Gastrocnemius medialis (tissue), 4 donors: ENCODE measurements around the gene UFD1. TPM values are rescaled to one million over a fixed set of nuclear protein-coding genes. Genes with fewer than 3 reads are reported as not detected.

Experiments used
- ATAC-seq, 2 donors: fragments of 150-250 bp; one replicate each; pipeline ENCODE4 v1.9.1; 2016
- DNase-seq, 2 donors: peaks; one replicate each; pipeline ENCODE4 v3.0.0-alpha.2; 2019
- H3K27ac ChIP-seq, 4 donors: fragments of 200-600 bp; sonication (generic); 1 replicate in 1 of 4; 2 replicates in 3 of 4; pipeline ENCODE4 v1.5.1; 2016 to 2018; ENCODE audit warnings: mild to moderate bottlenecking in 2 of 4, moderate library complexity in 1 of 4
- H3K27me3 ChIP-seq, 3 donors: fragments of 200-600 bp; sonication (generic) in 2 of 3; 1 replicate in 1 of 3; 2 replicates in 2 of 3; pipeline versions ENCODE4 v1.5.1 to v1.6.0; 2016 to 2019; ENCODE audit warnings: mild to moderate bottlenecking in 1 of 3, moderate library complexity in 1 of 3
- H3K36me3 ChIP-seq, 2 donors: fragments of 200-600 bp; sonication (generic) in 1 of 2; one replicate each; pipeline ENCODE4 v1.5.1; 2017 to 2018
- H3K4me1 ChIP-seq, 2 donors: fragments of 200-600 bp; sonication (generic) in 1 of 2; one replicate each; pipeline ENCODE4 v1.5.1; 2016 to 2017; ENCODE audit warnings: mild to moderate bottlenecking in 2 of 2
- H3K4me3 ChIP-seq, 4 donors: fragments of 200-600 bp; sonication (generic) in 3 of 4; 1 replicate in 1 of 4; 2 replicates in 3 of 4; pipeline ENCODE4 v1.5.1; 2016 to 2019; ENCODE audit warnings: mild to moderate bottlenecking in 2 of 4
- H3K9me3 ChIP-seq, 3 donors: fragments of 200-600 bp; sonication (generic) in 2 of 3; 1 replicate in 1 of 3; 2 replicates in 2 of 3; pipeline ENCODE4 v1.5.1; 2016 to 2019
- POLR2A ChIP-seq, 2 donors: fragments of 450-650 bp; IDR thresholded peaks; one replicate each; pipeline ENCODE4 v1.6.1; 2017; ENCODE audit warnings: antibody characterized with exemption in 2 of 2, mild to moderate bottlenecking in 2 of 2, moderate library complexity in 2 of 2
- in situ Hi-C, 4 donors: fragments of 200-750 bp; cut with MboI; loops; one replicate each; pipeline versions ENCODE4 v1.15.0 to v1.8.0; 2017; ENCODE audit warnings: low sequenced_read_pairs in 4 of 4
- intact Hi-C: fragments of 100-400 bp; cut with DNase I; formaldehyde crosslinking; loops from one replicate; pipeline ENCODE4 v1.15.1; 2023; ENCODE audit warnings: low total_unique reads
- total RNA-seq, 4 donors: library from RNA; depleted of rRNA; stranded (reverse); fragments of >200 nt; gene quantifications; one replicate each; pipeline versions ENCODE4 v1.1.0 to v1.2.3, GENCODE V29; 2016
- TF ChIP-seq, protein P1 (sequence below), 5 experiments: fragments of 450-650 bp in 3 of 5; fragments of 200-600 bp in 2 of 5; sonication (generic) in 2 of 5; IDR thresholded peaks in 4 of 5; conservative IDR thresholded peaks in 1 of 5; 1 replicate in 4 of 5; 2 replicates in 1 of 5; pipeline ENCODE4 v1.5.1; 2016 to 2019; ENCODE audit warnings: antibody characterized with exemption in 5 of 5, mild to moderate bottlenecking in 3 of 5, moderate library complexity in 3 of 5

Gene UFD1
- total RNA-seq, 4 donors from 2014 or later: 106 to 199 (median 165) TPM

GRCh38 chr22:19419464-19420178 is 59.4 kb downstream of the UFD1 start:
- peaks cover 0 to 17% of the 10 kb centered on the region in 2 donors for H3K4me1 ChIP-seq
- H3K9me3 ChIP-seq: no peaks in the 10 kb centered on the region
- intact Hi-C loops (loop anchor here (10.0 kb wide), 1 partner anchor 215 kb away; no protein-coding TSS in a partner anchor), in situ Hi-C loops (no loop called here)
- DNase-seq (no peak), ATAC-seq (no peak)
- no peak overlapping the region for H3K27ac ChIP-seq
- H3K4me3 ChIP-seq: no peak overlapping the region
- no peaks in the 10 kb centered on the region for H3K27me3 ChIP-seq
- no peaks in the 10 kb centered on the region for H3K36me3 ChIP-seq
- no peak for TF ChIP-seq POLR2A (IDR thresholded peaks at IDR 0.05)
- TF ChIP-seq, protein P1, sequence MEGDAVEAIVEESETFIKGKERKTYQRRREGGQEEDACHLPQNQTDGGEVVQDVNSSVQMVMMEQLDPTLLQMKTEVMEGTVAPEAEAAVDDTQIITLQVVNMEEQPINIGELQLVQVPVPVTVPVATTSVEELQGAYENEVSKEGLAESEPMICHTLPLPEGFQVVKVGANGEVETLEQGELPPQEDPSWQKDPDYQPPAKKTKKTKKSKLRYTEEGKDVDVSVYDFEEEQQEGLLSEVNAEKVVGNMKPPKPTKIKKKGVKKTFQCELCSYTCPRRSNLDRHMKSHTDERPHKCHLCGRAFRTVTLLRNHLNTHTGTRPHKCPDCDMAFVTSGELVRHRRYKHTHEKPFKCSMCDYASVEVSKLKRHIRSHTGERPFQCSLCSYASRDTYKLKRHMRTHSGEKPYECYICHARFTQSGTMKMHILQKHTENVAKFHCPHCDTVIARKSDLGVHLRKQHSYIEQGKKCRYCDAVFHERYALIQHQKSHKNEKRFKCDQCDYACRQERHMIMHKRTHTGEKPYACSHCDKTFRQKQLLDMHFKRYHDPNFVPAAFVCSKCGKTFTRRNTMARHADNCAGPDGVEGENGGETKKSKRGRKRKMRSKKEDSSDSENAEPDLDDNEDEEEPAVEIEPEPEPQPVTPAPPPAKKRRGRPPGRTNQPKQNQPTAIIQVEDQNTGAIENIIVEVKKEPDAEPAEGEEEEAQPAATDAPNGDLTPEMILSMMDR (IDR thresholded peaks at IDR 0.05 in 4 of 5, conservative IDR thresholded peaks at IDR 0.05 in 1 of 5): no peak

DNA sequence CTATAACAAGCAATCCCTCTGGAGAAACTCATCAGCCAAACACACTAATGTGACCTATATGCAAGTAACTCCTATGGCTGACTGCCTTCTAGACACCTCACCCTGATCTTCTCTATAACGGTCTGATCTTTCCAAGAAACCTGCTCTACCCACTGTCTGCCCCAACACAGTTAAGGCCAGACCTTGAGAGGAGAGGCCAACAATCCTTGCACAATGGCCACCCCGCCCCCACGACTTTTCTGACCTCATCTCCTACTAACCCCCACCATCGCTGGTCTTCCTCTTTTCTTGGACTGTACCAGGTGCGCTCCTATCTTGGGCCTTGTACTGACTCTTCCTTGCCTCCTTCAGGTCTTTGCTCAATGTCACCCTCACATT is 59.9 kb downstream of the UFD1 start:
- DNase-seq (no peak), ATAC-seq (peak in 1 of 2 donors; percentile 27)
- intact Hi-C loops (no loop called here), in situ Hi-C loops (no loop called here)
- no peaks in the 10 kb centered on the region for H3K9me3 ChIP-seq
- peaks cover 0 to 17% of the 10 kb centered on the region in 2 donors for H3K4me1 ChIP-seq
- H3K27me3 ChIP-seq: no peaks in the 10 kb centered on the region
- no peak for TF ChIP-seq POLR2A (IDR thresholded peaks at IDR 0.05)
- TF ChIP-seq, protein P1 (IDR thresholded peaks at IDR 0.05 in 4 of 5, conservative IDR thresholded peaks at IDR 0.05 in 1 of 5): no peak
- H3K27ac ChIP-seq: no peak overlapping the region
- H3K4me3 ChIP-seq: no peak overlapping the region
- H3K36me3 ChIP-seq: no peaks in the 10 kb centered on the region

DNA sequence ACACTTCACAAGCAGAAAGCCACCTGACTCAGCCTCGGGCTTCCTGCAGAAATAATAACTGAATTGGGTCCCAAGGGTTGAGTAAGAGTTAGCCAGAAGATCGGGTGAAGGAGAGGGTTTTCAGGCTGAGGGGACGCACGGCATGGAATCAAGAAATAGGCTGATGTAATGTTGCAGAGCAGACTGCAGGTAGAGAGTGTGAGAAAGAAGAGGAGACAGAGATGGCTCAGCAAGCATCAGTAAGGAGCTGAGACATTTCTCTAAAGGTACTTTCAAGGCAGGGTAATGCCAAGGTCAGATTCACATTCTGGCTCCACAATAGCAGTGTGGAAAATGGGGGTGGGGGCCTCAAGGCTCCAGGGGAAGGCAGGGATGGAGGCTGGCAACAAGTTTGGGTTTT is 66.1 kb downstream of the UFD1 start:
- ATAC-seq: no peak
- H3K36me3 ChIP-seq: peaks cover 0 to 26% of the 10 kb centered on the region in 2 donors
- no peak for TF ChIP-seq POLR2A (IDR thresholded peaks at IDR 0.05)
- H3K9me3 ChIP-seq: no peaks in the 10 kb centered on the region
- H3K27me3 ChIP-seq: no peaks in the 10 kb centered on the region
- H3K4me3 ChIP-seq: no peak overlapping the region
- intact Hi-C loops (no loop called here), in situ Hi-C loops (no loop called here)
- no peak for DNase-seq
- H3K27ac ChIP-seq: no peak overlapping the region
- peaks cover 9 to 19% of the 10 kb centered on the region in 2 donors for H3K4me1 ChIP-seq

GRCh38 chr22:19412478-19412877 is 66.5 kb downstream of the UFD1 start:
- Histone ChIP-seq H3K4me1 (peaks cover 9 to 19% of the 10 kb centered on the region in 2 donors), H3K4me3 (no peak overlapping the region), H3K27ac (no peak overlapping the region), H3K27me3 (no peaks in the 10 kb centered on the region), H3K36me3 (peaks cover 0 to 30% of the 10 kb centered on the region in 2 donors), H3K9me3 (no peaks in the 10 kb centered on the region)
- TF ChIP-seq, protein P1 (IDR thresholded peaks at IDR 0.05 in 4 of 5, conservative IDR thresholded peaks at IDR 0.05 in 1 of 5): no peak
- TF ChIP-seq POLR2A (IDR thresholded peaks at IDR 0.05): no peak
- DNase-seq: no peak
- in situ Hi-C loops: no loop called here
- intact Hi-C loops: no loop called here
- ATAC-seq: no peak

- DNase-seq (no peak), ATAC-seq (no peak)
- H3K27ac ChIP-seq: peak overlapping the region in 1 of 4 donors; percentile 45
- H3K4me1 ChIP-seq: peaks cover 9 to 19% of the 10 kb centered on the region in 2 donors
- peaks cover 0 to 37% of the 10 kb centered on the region in 2 donors for H3K36me3 ChIP-seq
- in situ Hi-C loops (no loop called here), intact Hi-C loops (loop anchor here (2.0 kb wide), 1 partner anchor 13 kb away; no protein-coding TSS in a partner anchor)
- no peak for TF ChIP-seq POLR2A (IDR thresholded peaks at IDR 0.05)
- TF ChIP-seq, protein P1 (IDR thresholded peaks at IDR 0.05 in 4 of 5, conservative IDR thresholded peaks at IDR 0.05 in 1 of 5): no peak
- no peaks in the 10 kb centered on the region for H3K9me3 ChIP-seq
- no peaks in the 10 kb centered on the region for H3K27me3 ChIP-seq
- H3K4me3 ChIP-seq: no peak overlapping the region
Measured at GRCh38 chr22:19411690-19412045, 67.3 kb downstream of the UFD1 start.
